DND-41 (cell line): ENCODE measurements around the gene GALNTL6.

Source experiments
- EZH2 ChIP-seq: IDR thresholded peaks from 3 replicates; pipeline ENCODE4 v1.6.1; 2012; ENCODE audit warnings: borderline replicate concordance, low read depth, mild to moderate bottlenecking, moderate library complexity, low read length, inconsistent platforms; ENCODE audit not compliant: severe bottlenecking
- TF ChIP-seq, protein P1 (sequence below): IDR thresholded peaks from 2 replicates; pipeline ENCODE4 v1.5.1; 2012; ENCODE audit warnings: borderline replicate concordance, low read length, moderate library complexity, mild to moderate bottlenecking; ENCODE audit not compliant: poor library complexity, severe bottlenecking; ENCODE audit errors: extremely low read depth

DNA sequence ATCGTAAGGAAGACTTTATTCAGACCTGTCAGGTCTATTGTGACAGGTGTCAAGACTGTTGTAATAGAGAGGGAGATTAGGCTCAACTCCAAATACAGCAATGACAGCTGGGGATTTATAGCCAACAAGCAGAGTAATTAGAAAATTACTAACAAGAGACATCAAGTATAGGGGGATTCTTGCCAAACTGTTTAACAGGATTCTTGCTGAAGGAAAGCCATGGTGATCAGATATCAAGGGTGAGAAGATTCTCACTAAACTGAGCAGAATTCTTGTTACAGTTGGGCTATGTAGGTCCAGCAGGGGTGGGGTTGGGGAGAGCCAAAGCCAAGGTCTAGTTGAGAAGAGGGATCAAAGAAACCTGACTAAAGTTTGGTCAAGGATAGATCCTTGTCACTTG is 894.4 kb downstream of the GALNTL6 start:
- TF ChIP-seq EZH2: no peak
- TF ChIP-seq, protein P1, sequence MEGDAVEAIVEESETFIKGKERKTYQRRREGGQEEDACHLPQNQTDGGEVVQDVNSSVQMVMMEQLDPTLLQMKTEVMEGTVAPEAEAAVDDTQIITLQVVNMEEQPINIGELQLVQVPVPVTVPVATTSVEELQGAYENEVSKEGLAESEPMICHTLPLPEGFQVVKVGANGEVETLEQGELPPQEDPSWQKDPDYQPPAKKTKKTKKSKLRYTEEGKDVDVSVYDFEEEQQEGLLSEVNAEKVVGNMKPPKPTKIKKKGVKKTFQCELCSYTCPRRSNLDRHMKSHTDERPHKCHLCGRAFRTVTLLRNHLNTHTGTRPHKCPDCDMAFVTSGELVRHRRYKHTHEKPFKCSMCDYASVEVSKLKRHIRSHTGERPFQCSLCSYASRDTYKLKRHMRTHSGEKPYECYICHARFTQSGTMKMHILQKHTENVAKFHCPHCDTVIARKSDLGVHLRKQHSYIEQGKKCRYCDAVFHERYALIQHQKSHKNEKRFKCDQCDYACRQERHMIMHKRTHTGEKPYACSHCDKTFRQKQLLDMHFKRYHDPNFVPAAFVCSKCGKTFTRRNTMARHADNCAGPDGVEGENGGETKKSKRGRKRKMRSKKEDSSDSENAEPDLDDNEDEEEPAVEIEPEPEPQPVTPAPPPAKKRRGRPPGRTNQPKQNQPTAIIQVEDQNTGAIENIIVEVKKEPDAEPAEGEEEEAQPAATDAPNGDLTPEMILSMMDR: no peak
